DND-41 (cell line): ENCODE measurements around the gene RBP4.

ENCODE experiments used
- ATAC-seq: fragments of 200-7000 bp; cut with Tn5 transposase; 3 replicates; pipeline ENCODE4 v1.9.1; 2021; ENCODE audit warnings: low read depth; ENCODE audit not compliant: insufficient read depth
- DNase-seq: peaks from one replicate; pipeline ENCODE4 v3.0.0-alpha.2; 2020
- H2AFZ ChIP-seq: 2 replicates; pipeline ENCODE4 v1.6.0; 2012; ENCODE audit warnings: low read depth, low read length
- H3K27ac ChIP-seq: 2 replicates; pipeline ENCODE4 v1.5.1; 2012; ENCODE audit warnings: low read length, inconsistent platforms
- H3K27me3 ChIP-seq: fragments of 200-600 bp; sonication (generic); 2 replicates; pipeline ENCODE4 v1.6.0; 2012; ENCODE audit warnings: low read length, mild to moderate bottlenecking, inconsistent platforms; ENCODE audit not compliant: insufficient read depth, poor library complexity
- H3K36me3 ChIP-seq: 2 replicates; pipeline ENCODE4 v1.5.1; 2012; ENCODE audit warnings: low read length, inconsistent platforms; ENCODE audit not compliant: insufficient read depth
- H3K4me1 ChIP-seq: 2 replicates; pipeline ENCODE4 v1.5.1; 2012; ENCODE audit warnings: mild to moderate bottlenecking, low read length; ENCODE audit not compliant: insufficient read depth
- H3K4me2 ChIP-seq: 2 replicates; pipeline ENCODE4 v1.6.0; 2012; ENCODE audit warnings: mild to moderate bottlenecking, moderate library complexity, low read length, inconsistent platforms; ENCODE audit not compliant: insufficient read depth
- H3K4me3 ChIP-seq, 2 experiments: fragments of 200-600 bp in 1 of 2; shearing (Covaris generic) in 1 of 2; 2 replicates each; pipeline ENCODE4 v1.5.1; 2012 to 2016; ENCODE audit warnings: inconsistent platforms in 2 of 2, low read length in 2 of 2, mild to moderate bottlenecking in 2 of 2, low read depth in 1 of 2, moderate library complexity in 1 of 2
- H3K79me2 ChIP-seq: 2 replicates; pipeline ENCODE4 v1.6.0; 2012; ENCODE audit warnings: low read length, inconsistent platforms; ENCODE audit not compliant: insufficient read depth
- H3K9ac ChIP-seq: 2 replicates; pipeline ENCODE4 v1.6.0; 2012; ENCODE audit warnings: low read depth, mild to moderate bottlenecking, inconsistent platforms, low read length, moderate library complexity
- H3K9me3 ChIP-seq: 2 replicates; pipeline ENCODE4 v1.5.1; 2012; ENCODE audit warnings: low read length, moderate library complexity, mild to moderate bottlenecking, inconsistent platforms; ENCODE audit not compliant: insufficient read depth, severe bottlenecking
- H4K20me1 ChIP-seq: 2 replicates; pipeline ENCODE4 v1.6.0; 2012; ENCODE audit warnings: low read length; ENCODE audit not compliant: insufficient read depth
- CTCF ChIP-seq: IDR thresholded peaks from 2 replicates; pipeline ENCODE4 v1.5.1; 2012; ENCODE audit warnings: borderline replicate concordance, low read length, moderate library complexity, mild to moderate bottlenecking; ENCODE audit not compliant: poor library complexity, severe bottlenecking; ENCODE audit errors: extremely low read depth
- EZH2 ChIP-seq: IDR thresholded peaks from 3 replicates; pipeline ENCODE4 v1.6.1; 2012; ENCODE audit warnings: borderline replicate concordance, low read depth, mild to moderate bottlenecking, moderate library complexity, low read length, inconsistent platforms; ENCODE audit not compliant: severe bottlenecking

The RBP4 gene

GRCh38 chr10:93595378-93596161, 5.5 kb downstream of the RBP4 start:
- no peak for TF ChIP-seq CTCF
- no peak for TF ChIP-seq EZH2
- DNase-seq: no peak

GRCh38 chr10:93594518-93594917, 6.5 kb downstream of the RBP4 start:
- no peak overlapping the region for H3K4me3 ChIP-seq
- no peaks in the 10 kb centered on the region for H4K20me1 ChIP-seq

More at GRCh38 chr10:93595378-93596161, 5.5 kb downstream of the RBP4 start:
- ATAC-seq: no peak
- H2AFZ ChIP-seq: no peak overlapping the region
- H3K4me1 ChIP-seq: no peaks in the 10 kb centered on the region
- no peak overlapping the region for H3K4me2 ChIP-seq
- no peak overlapping the region for H3K9ac ChIP-seq
- H3K9me3 ChIP-seq: no peaks in the 10 kb centered on the region
- no peak overlapping the region for H3K27ac ChIP-seq
- H3K4me3 ChIP-seq: no peak overlapping the region
- no peaks in the 10 kb centered on the region for H3K27me3 ChIP-seq
- no peaks in the 10 kb centered on the region for H3K36me3 ChIP-seq
- no peaks in the 10 kb centered on the region for H3K79me2 ChIP-seq
- H4K20me1 ChIP-seq: no peaks in the 10 kb centered on the region

GRCh38 chr10:93593749-93594148, 7.3 kb downstream of the RBP4 start:
- H3K27me3 ChIP-seq: peaks cover 5% of the 10 kb centered on the region
- no peak for TF ChIP-seq EZH2
- no peak for TF ChIP-seq CTCF
- H4K20me1 ChIP-seq: no peaks in the 10 kb centered on the region
- no peaks in the 10 kb centered on the region for H3K36me3 ChIP-seq
- no peak overlapping the region for H3K4me2 ChIP-seq
- H3K9me3 ChIP-seq: no peaks in the 10 kb centered on the region
- no peak overlapping the region for H3K27ac ChIP-seq
- no peak for ATAC-seq
- no peak for DNase-seq
- H3K4me1 ChIP-seq: no peaks in the 10 kb centered on the region
- no peak overlapping the region for H2AFZ ChIP-seq
- no peak overlapping the region for H3K9ac ChIP-seq
- H3K79me2 ChIP-seq: no peaks in the 10 kb centered on the region
- H3K4me3 ChIP-seq: no peak overlapping the region

More at GRCh38 chr10:93594518-93594917, 6.5 kb downstream of the RBP4 start:
- no peak for TF ChIP-seq CTCF
- TF ChIP-seq EZH2: no peak
- ATAC-seq (no peak), DNase-seq (no peak)
- H3K36me3 ChIP-seq: no peaks in the 10 kb centered on the region
- no peaks in the 10 kb centered on the region for H3K79me2 ChIP-seq
- H3K9me3 ChIP-seq: no peaks in the 10 kb centered on the region
- no peak overlapping the region for H3K9ac ChIP-seq
- H3K27me3 ChIP-seq: no peaks in the 10 kb centered on the region
- no peak overlapping the region for H3K4me2 ChIP-seq
- no peak overlapping the region for H2AFZ ChIP-seq
- H3K27ac ChIP-seq: no peak overlapping the region
- H3K4me1 ChIP-seq: no peaks in the 10 kb centered on the region
